IPS-15b (cell line): ENCODE data around the gene RASL11A.

Experiments used
- H3K27me3 ChIP-seq: one replicate; pipeline ENCODE4 v1.6.1; 2013; ENCODE audit warnings: low read length; ENCODE audit not compliant: control insufficient read depth, insufficient read depth
- H3K36me3 ChIP-seq: one replicate; pipeline ENCODE4 v1.6.1; 2013; ENCODE audit warnings: low read length; ENCODE audit not compliant: control insufficient read depth, insufficient read depth
- H3K4me1 ChIP-seq: one replicate; pipeline ENCODE4 v1.6.1; 2013; ENCODE audit warnings: mild to moderate bottlenecking, low read length; ENCODE audit not compliant: control insufficient read depth, insufficient read depth
- H3K4me3 ChIP-seq: one replicate; pipeline ENCODE4 v1.5.1; 2013; ENCODE audit warnings: low read depth, low read length
- H3K9ac ChIP-seq: one replicate; pipeline ENCODE4 v1.6.1; 2013; ENCODE audit warnings: low read depth, mild to moderate bottlenecking, low read length
- H3K9me3 ChIP-seq: one replicate; pipeline ENCODE4 v1.6.1; 2013; ENCODE audit warnings: mild to moderate bottlenecking, low read length; ENCODE audit not compliant: control insufficient read depth, insufficient read depth

The RASL11A gene

GRCh38 chr13:27252467-27252866, 18.2 kb upstream of the RASL11A start:
- Histone ChIP-seq H3K4me1 (no peaks in the 10 kb centered on the region), H3K36me3 (peaks cover 8% of the 10 kb centered on the region), H3K4me3 (peak overlapping the region; percentile 86)

GRCh38 chr13:27257233-27257568, 13.4 kb upstream of the RASL11A start:
- Histone ChIP-seq H3K36me3 (peaks cover 8% of the 10 kb centered on the region), H3K4me1 (peaks cover 5% of the 10 kb centered on the region), H3K27me3 (no peaks in the 10 kb centered on the region), H3K9ac (no peak overlapping the region), H3K4me3 (no peak overlapping the region), H3K9me3 (no peaks in the 10 kb centered on the region)

More at GRCh38 chr13:27252467-27252866, 18.2 kb upstream of the RASL11A start:
- H3K27me3 ChIP-seq: no peaks in the 10 kb centered on the region
- peak overlapping the region; percentile 100 for H3K9ac ChIP-seq
- no peaks in the 10 kb centered on the region for H3K9me3 ChIP-seq

- Histone ChIP-seq H3K4me3 (no peak overlapping the region), H3K9me3 (no peaks in the 10 kb centered on the region), H3K36me3 (peaks cover 8% of the 10 kb centered on the region), H3K4me1 (peaks cover 5% of the 10 kb centered on the region), H3K27me3 (no peaks in the 10 kb centered on the region), H3K9ac (no peak overlapping the region)
These were observed 12.9 kb upstream of the RASL11A start for GRCh38 chr13:27257648-27258253.

GRCh38 chr13:27258637-27259386, 11.8 kb upstream of the RASL11A start:
- Histone ChIP-seq H3K4me1 (peaks cover 5% of the 10 kb centered on the region), H3K9me3 (no peaks in the 10 kb centered on the region), H3K27me3 (no peaks in the 10 kb centered on the region), H3K9ac (no peak overlapping the region), H3K4me3 (no peak overlapping the region), H3K36me3 (peaks cover 8% of the 10 kb centered on the region)

GRCh38 chr13:27259831-27260230, 10.8 kb upstream of the RASL11A start:
- Histone ChIP-seq H3K4me1 (peaks cover 5% of the 10 kb centered on the region), H3K36me3 (peaks cover 4% of the 10 kb centered on the region), H3K9ac (no peak overlapping the region), H3K9me3 (no peaks in the 10 kb centered on the region), H3K4me3 (no peak overlapping the region), H3K27me3 (no peaks in the 10 kb centered on the region)

GRCh38 chr13:27261396-27261795, 9.2 kb upstream of the RASL11A start:
- Histone ChIP-seq H3K4me3 (no peak overlapping the region), H3K36me3 (peaks cover 2% of the 10 kb centered on the region), H3K27me3 (no peaks in the 10 kb centered on the region), H3K9ac (no peak overlapping the region), H3K9me3 (no peaks in the 10 kb centered on the region), H3K4me1 (peaks cover 5% of the 10 kb centered on the region)

GRCh38 chr13:27263438-27263837, 7.2 kb upstream of the RASL11A start:
- Histone ChIP-seq H3K4me1 (peaks cover 5% of the 10 kb centered on the region), H3K9ac (no peak overlapping the region), H3K9me3 (no peaks in the 10 kb centered on the region), H3K4me3 (no peak overlapping the region), H3K27me3 (no peaks in the 10 kb centered on the region), H3K36me3 (no peaks in the 10 kb centered on the region)

- H3K4me3 ChIP-seq: no peak overlapping the region
- H3K4me1 ChIP-seq: peaks cover 5% of the 10 kb centered on the region
- H3K9me3 ChIP-seq: no peaks in the 10 kb centered on the region
- H3K27me3 ChIP-seq: peaks cover 4% of the 10 kb centered on the region
- H3K9ac ChIP-seq: no peak overlapping the region
- H3K36me3 ChIP-seq: no peaks in the 10 kb centered on the region
These were observed 6.4 kb upstream of the RASL11A start for GRCh38 chr13:27264181-27264580.

GRCh38 chr13:27264648-27265047, 6.0 kb upstream of the RASL11A start:
- Histone ChIP-seq H3K4me1 (peaks cover 5% of the 10 kb centered on the region), H3K4me3 (no peak overlapping the region), H3K9ac (no peak overlapping the region), H3K27me3 (peaks cover 8% of the 10 kb centered on the region), H3K9me3 (no peaks in the 10 kb centered on the region), H3K36me3 (no peaks in the 10 kb centered on the region)

- H3K9ac ChIP-seq: no peak overlapping the region
- H3K9me3 ChIP-seq: no peaks in the 10 kb centered on the region
- peaks cover 17% of the 10 kb centered on the region for H3K27me3 ChIP-seq
- no peaks in the 10 kb centered on the region for H3K36me3 ChIP-seq
- H3K4me1 ChIP-seq: no peaks in the 10 kb centered on the region
- no peak overlapping the region for H3K4me3 ChIP-seq
These were observed 3.7 kb upstream of the RASL11A start for GRCh38 chr13:27266917-27267316.

GRCh38 chr13:27267596-27267995, 3.0 kb upstream of the RASL11A start:
- H3K27me3 ChIP-seq: peaks cover 22% of the 10 kb centered on the region
- no peak overlapping the region for H3K4me3 ChIP-seq
- H3K9ac ChIP-seq: no peak overlapping the region
- H3K36me3 ChIP-seq: no peaks in the 10 kb centered on the region
- no peaks in the 10 kb centered on the region for H3K4me1 ChIP-seq
- H3K9me3 ChIP-seq: no peaks in the 10 kb centered on the region

- Histone ChIP-seq H3K9ac (no peak overlapping the region), H3K4me1 (no peaks in the 10 kb centered on the region), H3K27me3 (peaks cover 27% of the 10 kb centered on the region), H3K4me3 (no peak overlapping the region), H3K36me3 (no peaks in the 10 kb centered on the region), H3K9me3 (no peaks in the 10 kb centered on the region)
These were observed 1.4 kb upstream of the RASL11A start for GRCh38 chr13:27269114-27269665.
